Loucy (cell line): ENCODE data around the gene NCKAP5.

Source experiments
- H2AFZ ChIP-seq: fragments of 200-600 bp; sonication (generic); 2 replicates; pipeline ENCODE4 v1.6.0; 2016; ENCODE audit warnings: antibody characterized with exemption, mild to moderate bottlenecking, low read length, moderate library complexity
- H3F3A ChIP-seq: fragments of 200-600 bp; 2 replicates; pipeline ENCODE4 v1.6.0; 2016; ENCODE audit warnings: antibody characterized with exemption, low read depth, mild to moderate bottlenecking
- H3K27me3 ChIP-seq: fragments of 200-600 bp; sonication (generic); 2 replicates; pipeline ENCODE4 v1.6.1; 2014; ENCODE audit warnings: low read length, mild to moderate bottlenecking; ENCODE audit not compliant: insufficient read depth, poor library complexity, severe bottlenecking
- H3K36me3 ChIP-seq: fragments of 200-600 bp; sonication (generic); 2 replicates; pipeline ENCODE4 v1.6.1; 2016; ENCODE audit warnings: low read length; ENCODE audit not compliant: insufficient read depth
- H3K4me1 ChIP-seq: fragments of 200-600 bp; sonication (generic); 2 replicates; pipeline ENCODE4 v1.5.1; 2014; ENCODE audit warnings: low read length, mild to moderate bottlenecking; ENCODE audit not compliant: insufficient read depth, poor library complexity, severe bottlenecking
- H3K4me2 ChIP-seq: fragments of 200-600 bp; sonication (generic); 2 replicates; pipeline ENCODE4 v1.6.0; 2014; ENCODE audit warnings: antibody characterized with exemption, low read length, low read depth, mild to moderate bottlenecking; ENCODE audit not compliant: poor library complexity, severe bottlenecking
- H3K4me3 ChIP-seq: fragments of 200-600 bp; sonication (generic); 2 replicates; pipeline ENCODE4 v1.5.1; 2014; ENCODE audit warnings: low read length, mild to moderate bottlenecking, mixed read lengths; ENCODE audit not compliant: poor library complexity, severe bottlenecking
- H3K79me2 ChIP-seq: fragments of 200-600 bp; sonication (generic); 2 replicates; pipeline ENCODE4 v1.6.1; 2014; ENCODE audit warnings: low read length; ENCODE audit not compliant: insufficient read depth
- H3K9ac ChIP-seq: fragments of 200-600 bp; sonication (generic); 2 replicates; pipeline ENCODE4 v1.6.0; 2014; ENCODE audit warnings: mild to moderate bottlenecking, low read depth, low read length, moderate library complexity; ENCODE audit not compliant: poor library complexity, severe bottlenecking
- H3K9me2 ChIP-seq: fragments of 200-600 bp; sonication (generic); replicated peaks from 2 replicates; pipeline ENCODE4 v1.6.1; 2016; ENCODE audit warnings: low read depth, low read length, mixed read lengths
- H3K9me3 ChIP-seq: fragments of 200-600 bp; sonication (generic); 2 replicates; pipeline ENCODE4 v1.6.1; 2014; ENCODE audit warnings: mild to moderate bottlenecking, antibody characterized with exemption, low read length, low read depth; ENCODE audit not compliant: insufficient read depth
- H4K20me1 ChIP-seq: fragments of 200-600 bp; sonication (generic); 2 replicates; pipeline ENCODE4 v1.6.0; 2014; ENCODE audit warnings: antibody characterized with exemption, low read length, mild to moderate bottlenecking; ENCODE audit not compliant: insufficient read depth, poor library complexity, severe bottlenecking
- EZH2phosphoT487 ChIP-seq: fragments of 200-600 bp; IDR thresholded peaks from 2 replicates; pipeline ENCODE4 v1.6.1; 2018; ENCODE audit warnings: antibody characterized with exemption, mild to moderate bottlenecking, moderate library complexity, borderline replicate concordance
- TF ChIP-seq, protein P1 (sequence below): fragments of 200-600 bp; sonication (generic); conservative IDR thresholded peaks from 2 replicates; pipeline ENCODE4 v1.5.1; 2014; ENCODE audit warnings: mild to moderate bottlenecking, antibody characterized with exemption, low read length

NCKAP5 gene

DNA sequence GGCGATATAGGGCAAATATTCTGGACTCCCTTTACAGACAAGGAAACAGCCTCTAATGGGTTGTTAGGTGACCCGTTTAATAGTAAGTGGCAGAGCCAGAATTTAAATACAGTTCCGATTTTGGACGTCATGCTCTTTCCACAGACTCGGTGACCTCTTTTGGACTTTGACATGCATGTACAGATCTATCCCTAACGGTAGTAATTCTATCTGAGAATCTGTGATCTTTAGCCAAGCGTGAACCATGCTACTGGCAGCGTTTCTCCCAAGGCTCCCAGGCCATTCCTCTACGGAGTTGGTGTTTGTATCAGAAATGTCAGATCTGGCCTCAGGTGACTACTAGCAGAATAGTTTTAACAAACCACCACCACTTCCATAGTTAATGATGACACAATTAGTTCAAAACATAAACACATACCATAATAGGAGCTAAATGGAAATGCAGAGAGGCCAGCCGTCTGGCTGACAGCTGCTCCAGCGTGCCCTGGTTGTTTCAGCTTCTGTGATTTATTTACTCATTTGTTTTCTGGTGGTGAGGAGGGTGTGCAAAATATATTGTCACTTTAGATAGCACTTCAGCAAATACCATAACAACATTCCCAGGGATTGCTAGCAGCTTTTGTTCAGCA is 593.7 kb downstream of the NCKAP5 start:
- no peaks in the 10 kb centered on the region for H3K36me3 ChIP-seq
- no peak overlapping the region for H3K4me3 ChIP-seq
- no peaks in the 10 kb centered on the region for H3K9me2 ChIP-seq
- H3K4me2 ChIP-seq = no peak overlapping the region
- TF ChIP-seq, protein P1, sequence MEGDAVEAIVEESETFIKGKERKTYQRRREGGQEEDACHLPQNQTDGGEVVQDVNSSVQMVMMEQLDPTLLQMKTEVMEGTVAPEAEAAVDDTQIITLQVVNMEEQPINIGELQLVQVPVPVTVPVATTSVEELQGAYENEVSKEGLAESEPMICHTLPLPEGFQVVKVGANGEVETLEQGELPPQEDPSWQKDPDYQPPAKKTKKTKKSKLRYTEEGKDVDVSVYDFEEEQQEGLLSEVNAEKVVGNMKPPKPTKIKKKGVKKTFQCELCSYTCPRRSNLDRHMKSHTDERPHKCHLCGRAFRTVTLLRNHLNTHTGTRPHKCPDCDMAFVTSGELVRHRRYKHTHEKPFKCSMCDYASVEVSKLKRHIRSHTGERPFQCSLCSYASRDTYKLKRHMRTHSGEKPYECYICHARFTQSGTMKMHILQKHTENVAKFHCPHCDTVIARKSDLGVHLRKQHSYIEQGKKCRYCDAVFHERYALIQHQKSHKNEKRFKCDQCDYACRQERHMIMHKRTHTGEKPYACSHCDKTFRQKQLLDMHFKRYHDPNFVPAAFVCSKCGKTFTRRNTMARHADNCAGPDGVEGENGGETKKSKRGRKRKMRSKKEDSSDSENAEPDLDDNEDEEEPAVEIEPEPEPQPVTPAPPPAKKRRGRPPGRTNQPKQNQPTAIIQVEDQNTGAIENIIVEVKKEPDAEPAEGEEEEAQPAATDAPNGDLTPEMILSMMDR = no peak
- no peak for TF ChIP-seq EZH2phosphoT487
- no peaks in the 10 kb centered on the region for H3K27me3 ChIP-seq
- no peak overlapping the region for H3K9ac ChIP-seq
- no peaks in the 10 kb centered on the region for H4K20me1 ChIP-seq
- H2AFZ ChIP-seq = no peak overlapping the region
- H3K9me3 ChIP-seq = no peaks in the 10 kb centered on the region; the same call in 1 of the 2 replicates
- H3F3A ChIP-seq = no peaks in the 10 kb centered on the region
- no peaks in the 10 kb centered on the region for H3K79me2 ChIP-seq
- no peaks in the 10 kb centered on the region for H3K4me1 ChIP-seq

DNA sequence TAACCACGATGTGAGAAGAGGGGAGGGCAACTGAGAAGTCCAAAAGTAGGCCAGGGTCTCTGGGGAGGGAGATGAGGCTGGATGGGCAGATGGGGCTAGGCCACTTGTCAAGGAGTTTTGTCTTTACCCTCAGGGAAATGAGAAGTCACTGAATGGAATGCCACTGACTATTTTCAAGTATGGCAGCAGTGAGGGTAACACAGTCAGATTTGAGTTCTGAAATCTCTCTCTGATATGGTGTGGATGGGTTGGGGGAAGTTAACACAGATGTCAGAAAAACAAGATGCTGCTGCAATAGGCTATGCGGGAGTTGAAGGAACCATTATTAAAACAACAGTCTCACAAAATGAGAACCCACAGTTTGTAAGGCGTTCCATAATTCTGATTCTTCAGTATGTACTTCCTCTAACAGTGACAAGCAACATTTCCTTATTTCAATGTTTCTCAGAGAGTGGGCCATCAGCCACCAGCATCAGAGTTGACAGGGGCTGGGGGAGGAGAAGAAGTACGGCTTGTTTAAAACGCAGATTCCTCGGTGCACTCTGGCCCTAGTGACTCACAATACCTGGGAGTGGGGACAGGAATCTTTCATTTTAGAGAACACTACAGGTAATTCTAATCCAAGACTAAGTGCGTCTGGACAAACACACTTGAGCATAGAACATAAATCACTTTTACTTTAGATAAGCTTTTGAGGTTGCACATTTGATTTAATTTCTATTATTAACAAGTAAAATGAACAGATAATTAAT is 596.8 kb downstream of the NCKAP5 start:
- TF ChIP-seq, protein P1 = no peak
- no peak for TF ChIP-seq EZH2phosphoT487
- Histone ChIP-seq H3K27me3 (no peaks in the 10 kb centered on the region), H3K9ac (no peak overlapping the region), H3K9me2 (no peaks in the 10 kb centered on the region), H3F3A (no peaks in the 10 kb centered on the region), H3K4me3 (no peak overlapping the region), H3K4me2 (no peak overlapping the region), H3K9me3 (no peaks in the 10 kb centered on the region; the same call in 1 of the 2 replicates), H3K36me3 (no peaks in the 10 kb centered on the region), H4K20me1 (no peaks in the 10 kb centered on the region), H3K4me1 (no peaks in the 10 kb centered on the region), H3K79me2 (no peaks in the 10 kb centered on the region), H2AFZ (no peak overlapping the region)

DNA sequence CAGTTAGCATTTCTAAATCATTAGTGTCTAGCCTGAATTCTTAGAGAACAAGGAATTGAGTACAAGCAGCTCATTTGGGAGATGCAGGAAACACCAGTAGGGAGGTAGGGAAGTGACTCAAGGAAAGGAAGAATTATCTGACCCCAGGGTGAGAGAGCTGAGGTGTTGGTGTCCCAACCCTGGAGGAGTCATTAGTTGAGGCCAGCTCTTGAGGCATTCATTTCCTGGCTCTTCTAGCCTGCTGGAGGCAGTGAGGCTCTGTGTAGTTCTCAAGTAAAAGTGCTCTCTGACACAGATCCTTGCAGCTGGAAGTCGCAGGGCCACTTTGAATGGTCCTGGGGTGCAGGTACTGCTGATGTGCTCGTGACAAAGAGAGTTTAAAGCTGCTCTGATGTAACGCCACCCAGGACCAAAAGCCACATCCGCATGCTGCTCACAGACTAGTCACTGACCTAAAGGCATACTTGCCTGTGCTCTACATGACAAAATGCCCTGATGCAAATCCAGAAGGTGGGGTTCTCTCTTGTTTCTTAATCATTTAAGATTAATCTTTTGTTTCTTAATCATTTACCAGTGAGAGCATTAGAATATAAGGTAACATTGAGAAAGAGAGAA is 598.8 kb downstream of the NCKAP5 start:
- H3K36me3 ChIP-seq = no peaks in the 10 kb centered on the region
- no peaks in the 10 kb centered on the region for H3F3A ChIP-seq
- H3K79me2 ChIP-seq = no peaks in the 10 kb centered on the region
- no peaks in the 10 kb centered on the region; the same call in 1 of the 2 replicates for H3K9me3 ChIP-seq
- no peak overlapping the region for H3K4me2 ChIP-seq
- TF ChIP-seq EZH2phosphoT487 = no peak
- TF ChIP-seq, protein P1 = no peak
- no peak overlapping the region for H3K4me3 ChIP-seq
- no peaks in the 10 kb centered on the region for H3K4me1 ChIP-seq
- H3K27me3 ChIP-seq = no peaks in the 10 kb centered on the region
- H3K9me2 ChIP-seq = no peaks in the 10 kb centered on the region
- H3K9ac ChIP-seq = no peak overlapping the region
- no peaks in the 10 kb centered on the region for H4K20me1 ChIP-seq
- H2AFZ ChIP-seq = no peak overlapping the region
